Lower lobe of right lung (tissue), 2 donors: ENCODE data around the gene APOBEC3C. TPM values are rescaled to one million over a fixed set of nuclear protein-coding genes. Genes with fewer than 3 reads are reported as not detected.
"Not testable (repeated sequence)": the region's sequence is repeated elsewhere in the genome, so short reads cannot be mapped to it uniquely, and the experiment has no call there.

ENCODE experiments used
- ATAC-seq, 2 donors: fragments of 200-7000 bp; cut with Tn5 transposase; one replicate each; pipeline ENCODE4 v1.9.1; 2020 to 2022; ENCODE audit warnings: mild to moderate bottlenecking in 2 of 2, moderate library complexity in 2 of 2
- DNase-seq: peaks from one replicate; pipeline ENCODE4 v3.0.0-alpha.2; 2020
- H3K27ac ChIP-seq: fragments of 200-600 bp; one replicate; pipeline ENCODE4 v1.8.0; 2022
- H3K27me3 ChIP-seq: fragments of 200-600 bp; one replicate; pipeline ENCODE4 v1.8.0; 2022; ENCODE audit warnings: low read depth
- H3K36me3 ChIP-seq: fragments of 200-600 bp; one replicate; pipeline ENCODE4 v1.8.0; 2022; ENCODE audit warnings: mild to moderate bottlenecking
- H3K4me1 ChIP-seq: fragments of 200-600 bp; one replicate; pipeline ENCODE4 v1.8.0; 2022
- H3K4me3 ChIP-seq: fragments of 200-600 bp; one replicate; pipeline ENCODE4 v1.8.0; 2022; ENCODE audit warnings: mild to moderate bottlenecking
- H3K9me3 ChIP-seq: fragments of 200-600 bp; one replicate; pipeline ENCODE4 v1.8.0; 2022
- CTCF ChIP-seq: fragments of 200-600 bp; IDR thresholded peaks from one replicate; pipeline ENCODE4 v1.8.0; 2022; ENCODE audit warnings: antibody characterized with exemption, mild to moderate bottlenecking
- intact Hi-C: fragments of 100-400 bp; cut with DNase I; formaldehyde crosslinking; loops from one replicate; pipeline ENCODE4 v1.11.0; 2022
- total RNA-seq: library from RNA; stranded (reverse); fragmentation: NEBNext Ultra II Directional; extraction: Animal tissue kit (Norgen Biotek cat#: 25700); gene quantifications from one replicate; pipeline ENCODE4 v1.2.1, GENCODE V29; 2021
- donor health status: DM: no; HTN: yes; CAD: no; lungs with severe emphysema.

The APOBEC3C gene
- total RNA-seq, 1 donor from 2014 or later, result 27.8 TPM

GRCh38 chr22:39007177-39007576, 6.9 kb upstream of the APOBEC3C start:
- peaks cover 8% of the 10 kb centered on the region for H3K4me1 ChIP-seq
- ATAC-seq, result no peak
- H3K36me3 ChIP-seq, result no peaks in the 10 kb centered on the region

GRCh38 chr22:39008271-39008850, 5.7 kb upstream of the APOBEC3C start:
- intact Hi-C loops, result loop anchor here (10.0 kb wide), 1 partner anchor 54 kb away; the partner anchor contains the start of gene APOBEC3A
- DNase-seq, ATAC-seq: not testable (repeated sequence)

More at GRCh38 chr22:39007177-39007576, 6.9 kb upstream of the APOBEC3C start:
- no peaks in the 10 kb centered on the region for H3K9me3 ChIP-seq
- intact Hi-C loops, result loop anchor here (10.0 kb wide), 1 partner anchor 52 kb away; the partner anchor contains the start of gene APOBEC3A
- no peaks in the 10 kb centered on the region for H3K27me3 ChIP-seq
- H3K27ac ChIP-seq, result no peak overlapping the region
- no peak for TF ChIP-seq CTCF
- no peak for DNase-seq
- no peak overlapping the region for H3K4me3 ChIP-seq

GRCh38 chr22:39010946-39011345, 3.1 kb upstream of the APOBEC3C start:
- H3K4me1 ChIP-seq, result peaks cover 16% of the 10 kb centered on the region
- no peak overlapping the region for H3K4me3 ChIP-seq
- no peaks in the 10 kb centered on the region for H3K27me3 ChIP-seq
- no peak overlapping the region for H3K27ac ChIP-seq
- no peaks in the 10 kb centered on the region for H3K9me3 ChIP-seq
- no peaks in the 10 kb centered on the region for H3K36me3 ChIP-seq
- DNase-seq, result no peak
- no peak for ATAC-seq
- no peak for TF ChIP-seq CTCF
- intact Hi-C loops, result no loop called here

More at GRCh38 chr22:39008271-39008850, 5.7 kb upstream of the APOBEC3C start:
- H3K36me3 ChIP-seq, H3K27ac ChIP-seq, H3K4me3 ChIP-seq, H3K4me1 ChIP-seq, H3K27me3 ChIP-seq, H3K9me3 ChIP-seq: not testable (repeated sequence)

GRCh38 chr22:39012533-39013511, 1.2 kb upstream of the APOBEC3C start:
- TF ChIP-seq CTCF, result no peak
- intact Hi-C loops, result no loop called here
- no peak for DNase-seq
- Histone ChIP-seq H3K36me3 (no peaks in the 10 kb centered on the region), H3K27me3 (no peaks in the 10 kb centered on the region), H3K9me3 (no peaks in the 10 kb centered on the region), H3K4me3 (no peak overlapping the region), H3K4me1 (peaks cover 16% of the 10 kb centered on the region), H3K27ac (peak overlapping the region; percentile 1)
- ATAC-seq, result no peak

- Histone ChIP-seq H3K27ac (peak overlapping the region; percentile 85), H3K4me3 (peak overlapping the region; percentile 58), H3K4me1 (peaks cover 16% of the 10 kb centered on the region)
- H3K27me3 ChIP-seq, H3K36me3 ChIP-seq, H3K9me3 ChIP-seq, intact Hi-C loops, DNase-seq: not testable (repeated sequence)
- ATAC-seq, result peak in 1 of 2 donors; percentile 39
These were observed 506 bp upstream of the APOBEC3C start for GRCh38 chr22:39013561-39013941.

GRCh38 chr22:39014723-39015121, 665 bp downstream of the APOBEC3C start:
- ATAC-seq, H3K9me3 ChIP-seq, DNase-seq, H3K36me3 ChIP-seq, H3K27me3 ChIP-seq, intact Hi-C loops: not testable (repeated sequence)
- Histone ChIP-seq H3K4me1 (peaks cover 16% of the 10 kb centered on the region), H3K4me3 (peak overlapping the region; percentile 58), H3K27ac (peak overlapping the region; percentile 85)

- no peak overlapping the region for H3K4me3 ChIP-seq
- no peak for TF ChIP-seq CTCF
- no peaks in the 10 kb centered on the region for H3K9me3 ChIP-seq
- H3K27ac ChIP-seq, result no peak overlapping the region
- intact Hi-C loops, result no loop called here
- H3K36me3 ChIP-seq, result no peaks in the 10 kb centered on the region
- ATAC-seq (no peak), DNase-seq (no peak)
- peaks cover 24% of the 10 kb centered on the region for H3K4me1 ChIP-seq
- no peaks in the 10 kb centered on the region for H3K27me3 ChIP-seq
These were observed 2.5 kb downstream of the APOBEC3C start for GRCh38 chr22:39016592-39016991.
